ENCODE measurements around the gene DEXI. TPM values are rescaled to one million over a fixed set of nuclear protein-coding genes. Genes with fewer than 3 reads are reported as not detected.

DEXI gene
- total and polyA plus RNA-seq, 2 of the 13 experiments (the other 11 are each of a cell fraction or from before 2014, with no cell fraction given): 51.5 to 70.4 TPM

GRCh38 chr16:10944249-10945064, 2.2 kb upstream of the DEXI start, which contains the start of gene CLEC16A (continued):
- no peak for TF ChIP-seq HIC2 (CRISPR knock-in tag; IDR thresholded peaks at IDR 0.05; ENCODE audit: low read depth)
- TF ChIP-seq ZNF235 (CRISPR knock-in tag; IDR thresholded peaks at IDR 0.05; ENCODE audit: borderline replicate concordance): peak; percentile 85
- no peak for TF ChIP-seq ZNF616 (CRISPR knock-in tag; IDR thresholded peaks at IDR 0.05; ENCODE audit: low read depth)
- no peak for TF ChIP-seq ZNF354B (CRISPR knock-in tag; IDR thresholded peaks at IDR 0.05)
- peak; percentile 72; the same call in 1 of the 2 replicates for TF ChIP-seq NCOA2 (CRISPR knock-in tag; IDR thresholded peaks at IDR 0.05)
- peak; percentile 94 for TF ChIP-seq ZNF543 (CRISPR knock-in tag; IDR thresholded peaks at IDR 0.05)
- TF ChIP-seq NRL (CRISPR knock-in tag; IDR thresholded peaks at IDR 0.05; ENCODE audit: borderline replicate concordance): peak; percentile 98
- TF ChIP-seq DDIT3 (CRISPR knock-in tag; IDR thresholded peaks at IDR 0.05): no peak
- no peak for TF ChIP-seq ZFAT (CRISPR knock-in tag; conservative IDR thresholded peaks at IDR 0.05)
- TF ChIP-seq NR2F2 (IDR thresholded peaks at IDR 0.05; ENCODE audit: borderline replicate concordance, low read depth): no peak; the same call in 1 of the 2 replicates
- peak; percentile 90 for TF ChIP-seq GMEB2 (CRISPR knock-in tag; IDR thresholded peaks at IDR 0.05; ENCODE audit: low read depth)
- TF ChIP-seq TFDP1 (CRISPR knock-in tag; IDR thresholded peaks at IDR 0.05; ENCODE audit: borderline replicate concordance): peak; percentile 95
- TF ChIP-seq ZNF317 (CRISPR knock-in tag; IDR thresholded peaks at IDR 0.05): 0 out of 2 replicates have a peak, but pooled peaks have one; percentile 34
- no peak for TF ChIP-seq THYN1 (CRISPR knock-in tag; IDR thresholded peaks at IDR 0.05; ENCODE audit: borderline replicate concordance, low read depth)
- TF ChIP-seq THAP8 (CRISPR knock-in tag; IDR thresholded peaks at IDR 0.05; ENCODE audit: borderline replicate concordance): peak; percentile 64; the same call in 1 of the 2 replicates
- peak; percentile 98 for TF ChIP-seq ZBTB38 (CRISPR knock-in tag; IDR thresholded peaks at IDR 0.05)
- TF ChIP-seq MXD1 (CRISPR knock-in tag; IDR thresholded peaks at IDR 0.05): peak; percentile 73; the same call in 1 of the 2 replicates
- peak; percentile 69; the same call in 1 of the 2 replicates for TF ChIP-seq ZFP36L2 (CRISPR knock-in tag; IDR thresholded peaks at IDR 0.05)
- TF ChIP-seq DZIP1 (CRISPR knock-in tag; IDR thresholded peaks at IDR 0.05): no peak; the same call in 1 of the 2 replicates
